OCI-LY3 (cell line): ENCODE results near the gene LGALS7B.
"Not testable (repeated sequence)": the region's sequence is repeated elsewhere in the genome, so short reads cannot be mapped to it uniquely, and the experiment has no call there.

Source experiments
- H2AFZ ChIP-seq: fragments of 200-600, 300-600 bp; shearing (Covaris generic); 2 replicates; pipeline ENCODE4 v1.6.0; 2014; ENCODE audit warnings: antibody characterized with exemption, low read depth, low read length
- H3K27ac ChIP-seq: fragments of 200-600, 300-600 bp; sonication (generic); 2 replicates; pipeline ENCODE4 v1.5.1; 2014; ENCODE audit warnings: mild to moderate bottlenecking, low read length, moderate library complexity, mixed read lengths
- H3K27me3 ChIP-seq: fragments of 200-600, 300-600 bp; sonication (generic); 2 replicates; pipeline ENCODE4 v1.6.1; 2014; ENCODE audit warnings: low read depth, low read length, mixed read lengths
- H3K36me3 ChIP-seq: fragments of 200-600, 300-600 bp; sonication (generic); replicated peaks from 2 replicates; pipeline ENCODE3; 2014; ENCODE audit warnings: low read depth, low read length, mixed read lengths
- H3K4me1 ChIP-seq: fragments of 300-600, 200-600 bp; sonication (generic); 2 replicates; pipeline ENCODE4 v1.6.1; 2014; ENCODE audit warnings: low read length, mixed read lengths
- H3K4me2 ChIP-seq: fragments of 200-600, 300-600 bp; sonication (generic); 2 replicates; pipeline ENCODE4 v1.6.1; 2014; ENCODE audit warnings: low read length, mixed read lengths
- H3K4me3 ChIP-seq: fragments of 300-600, 200-600 bp; sonication (generic); 2 replicates; pipeline ENCODE4 v1.5.1; 2014; ENCODE audit warnings: antibody characterized with exemption, mild to moderate bottlenecking, low read length, moderate library complexity
- H3K79me2 ChIP-seq: fragments of 300-600, 200-600 bp; shearing (Covaris generic); 2 replicates; pipeline ENCODE4 v1.6.1; 2014; ENCODE audit warnings: mild to moderate bottlenecking, low read length, mixed read lengths
- H3K9ac ChIP-seq: fragments of 300-600, 200-600 bp; shearing (Covaris generic); 2 replicates; pipeline ENCODE4 v1.6.0; 2014; ENCODE audit warnings: mild to moderate bottlenecking, low read length, moderate library complexity
- H3K9me3 ChIP-seq: fragments of 200-600, 300-600 bp; shearing (Covaris generic); 2 replicates; pipeline ENCODE4 v1.6.1; 2014; ENCODE audit warnings: low read length, mixed read lengths; ENCODE audit not compliant: insufficient read depth
- H4K20me1 ChIP-seq: fragments of 200-600, 300-600 bp; sonication (generic); 2 replicates; pipeline ENCODE4 v1.6.1; 2016; ENCODE audit warnings: low read length, mixed read lengths; ENCODE audit not compliant: insufficient read depth
- CTCF ChIP-seq: fragments of 200-600, 300-600 bp; sonication (generic); IDR thresholded peaks from 2 replicates; pipeline ENCODE4 v1.5.1; 2014; ENCODE audit warnings: antibody characterized with exemption, low read length, low read depth
- EZH2phosphoT487 ChIP-seq: fragments of 200-600 bp; shearing (Covaris generic); IDR thresholded peaks from 2 replicates; pipeline ENCODE4 v1.6.1; 2018; ENCODE audit warnings: antibody characterized with exemption, mixed run types, low read depth

The LGALS7B gene

GRCh38 chr19:38815059-38816001 is 26.3 kb downstream of the LGALS7B start:
- Histone ChIP-seq H2AFZ (no peak overlapping the region), H3K4me3 (no peak overlapping the region), H3K79me2 (no peaks in the 10 kb centered on the region), H3K9ac (no peak overlapping the region), H3K36me3 (peaks cover 22% of the 10 kb centered on the region), H3K27me3 (no peaks in the 10 kb centered on the region), H4K20me1 (no peaks in the 10 kb centered on the region), H3K27ac (no peak overlapping the region), H3K4me1 (no peaks in the 10 kb centered on the region), H3K4me2 (no peak overlapping the region), H3K9me3 (no peaks in the 10 kb centered on the region)
- TF ChIP-seq CTCF (no peak), EZH2phosphoT487 (no peak)

GRCh38 chr19:38816131-38816750 is 27.2 kb downstream of the LGALS7B start:
- H2AFZ ChIP-seq: no peak overlapping the region
- H3K9me3 ChIP-seq: no peaks in the 10 kb centered on the region
- peaks cover 25% of the 10 kb centered on the region for H3K36me3 ChIP-seq
- H3K4me2 ChIP-seq: no peak overlapping the region
- H3K27me3 ChIP-seq: no peaks in the 10 kb centered on the region
- H3K27ac ChIP-seq: no peak overlapping the region
- no peaks in the 10 kb centered on the region for H3K79me2 ChIP-seq
- no peaks in the 10 kb centered on the region for H3K4me1 ChIP-seq
- H4K20me1 ChIP-seq: no peaks in the 10 kb centered on the region
- no peak for TF ChIP-seq EZH2phosphoT487
- TF ChIP-seq CTCF: no peak
- no peak overlapping the region for H3K4me3 ChIP-seq
- no peak overlapping the region for H3K9ac ChIP-seq

- peaks cover 25% of the 10 kb centered on the region for H3K36me3 ChIP-seq
- TF ChIP-seq EZH2phosphoT487: no peak
- no peak for TF ChIP-seq CTCF
- H3K9ac ChIP-seq: no peak overlapping the region
- H3K4me1 ChIP-seq: no peaks in the 10 kb centered on the region
- no peak overlapping the region for H3K4me3 ChIP-seq
- no peaks in the 10 kb centered on the region for H3K79me2 ChIP-seq
- no peaks in the 10 kb centered on the region for H4K20me1 ChIP-seq
- no peak overlapping the region for H3K4me2 ChIP-seq
- H3K27me3 ChIP-seq: no peaks in the 10 kb centered on the region
- no peaks in the 10 kb centered on the region for H3K9me3 ChIP-seq
- no peak overlapping the region for H2AFZ ChIP-seq
- no peak overlapping the region for H3K27ac ChIP-seq
Measured at GRCh38 chr19:38817081-38817480, 28.1 kb downstream of the LGALS7B start.

GRCh38 chr19:38819231-38819920 is 30.4 kb downstream of the LGALS7B start:
- Histone ChIP-seq H3K4me1 (no peaks in the 10 kb centered on the region), H3K79me2 (no peaks in the 10 kb centered on the region), H2AFZ (no peak overlapping the region), H3K36me3 (peaks cover 25% of the 10 kb centered on the region), H3K9ac (no peak overlapping the region), H3K27me3 (no peaks in the 10 kb centered on the region), H3K9me3 (no peaks in the 10 kb centered on the region), H4K20me1 (no peaks in the 10 kb centered on the region), H3K4me3 (no peak overlapping the region), H3K4me2 (no peak overlapping the region), H3K27ac (no peak overlapping the region)
- TF ChIP-seq CTCF (no peak), EZH2phosphoT487 (no peak)

GRCh38 chr19:38821230-38821825 is 32.3 kb downstream of the LGALS7B start:
- not testable (repeated sequence) for H4K20me1 ChIP-seq, H3K9ac ChIP-seq, H3K27me3 ChIP-seq, H3K79me2 ChIP-seq, H3K4me3 ChIP-seq, H3K9me3 ChIP-seq, H2AFZ ChIP-seq, H3K4me1 ChIP-seq, H3K4me2 ChIP-seq, H3K27ac ChIP-seq
- H3K36me3 ChIP-seq: peaks cover 21% of the 10 kb centered on the region
